ENCODE results near the gene ST13.

GRCh38 chr22:40844951-40845350 is 11.5 kb downstream of the ST13 start:
- TF ChIP-seq POLR2A (IDR thresholded peaks at IDR 0.05; ENCODE audit: low read length) (no peak), GATA1 (IDR thresholded peaks at IDR 0.05; ENCODE audit: low read depth, low read length) (no peak)
